B cell (primary cell): Measurements from ENCODE around the gene AKAP8. TPM values are rescaled to one million over a fixed set of nuclear protein-coding genes. Genes with fewer than 3 reads are reported as not detected.

Experiments used
- ATAC-seq: fragments of 200-7000 bp; cut with Tn5 transposase; one replicate; pipeline ENCODE4 v1.10.0; 2021; ENCODE audit warnings: low read depth, mild to moderate bottlenecking, moderate number of reproducible peaks, moderate library complexity
- CTCF ChIA-PET: fragments of 350-600 bp; sonication (Branson Sonifier 250); formaldehyde crosslinking; loops from one replicate; lab custom pipeline; 2021; ENCODE audit warnings: antibody characterized with exemption, inconsistent platforms; lab: Charles Lee
- POLR2A ChIA-PET: fragments of 350-600 bp; sonication (Branson Sonifier 250); formaldehyde crosslinking; loops from one replicate; lab custom pipeline; 2021; ENCODE audit warnings: antibody characterized with exemption; lab: Charles Lee
- DNase-seq: peaks from one replicate; pipeline ENCODE4 v3.0.0; 2013
- H2AFZ ChIP-seq: 2 replicates; pipeline ENCODE4 v1.6.1; 2012; ENCODE audit warnings: mild to moderate bottlenecking, low read depth, low read length; ENCODE audit not compliant: insufficient read depth, poor library complexity, severe bottlenecking
- H3K27ac ChIP-seq, 2 donors: 1 replicate in 1 of 2; 2 replicates in 1 of 2; pipeline ENCODE4 v1.5.1; 2012 to 2013; ENCODE audit warnings: low read length in 2 of 2, mild to moderate bottlenecking in 2 of 2, moderate library complexity in 1 of 2
- H3K27me3 ChIP-seq, 4 experiments: fragments of 200-600 bp in 1 of 4; sonication (generic) in 1 of 4; replicated peaks in 1 of 4; 1 replicate in 2 of 4; 2 replicates in 2 of 4; pipeline versions ENCODE4 v1.6.1 to v1.7.0; 2013 to 2016; ENCODE audit warnings: low read length in 3 of 4, mild to moderate bottlenecking in 2 of 4, mixed read lengths in 1 of 4, moderate library complexity in 1 of 4; ENCODE audit not compliant: insufficient read depth in 4 of 4, control insufficient read depth in 3 of 4; ENCODE audit errors: control extremely low read depth in 1 of 4
- H3K36me3 ChIP-seq, 2 experiments: replicated peaks in 1 of 2; 1 replicate in 1 of 2; 2 replicates in 1 of 2; pipeline versions ENCODE4 v1.6.1 to v1.7.1; 2013; ENCODE audit warnings: low read length in 1 of 2; ENCODE audit not compliant: insufficient read depth in 2 of 2, control insufficient read depth in 1 of 2; ENCODE audit errors: control extremely low read depth in 1 of 2, extremely low read depth in 1 of 2
- H3K4me1 ChIP-seq, 2 donors: fragments of 200-600 bp in 1 of 2; sonication (generic) in 1 of 2; 1 replicate in 1 of 2; 2 replicates in 1 of 2; pipeline versions ENCODE4 v1.5.1 to v1.6.1; 2013 to 2017; ENCODE audit warnings: low read length in 2 of 2; ENCODE audit not compliant: control insufficient read depth in 2 of 2, insufficient read depth in 2 of 2
- H3K4me2 ChIP-seq: replicated peaks from 2 replicates; pipeline ENCODE3; 2012; ENCODE audit warnings: mild to moderate bottlenecking, low read depth, low read length; ENCODE audit not compliant: poor library complexity, severe bottlenecking
- H3K4me3 ChIP-seq, 5 experiments: fragments of 200-600 bp in 1 of 5; sonication (generic) in 1 of 5; 1 replicate in 3 of 5; 2 replicates in 2 of 5; pipeline versions ENCODE4 v1.5.1 to v1.7.0; 2011 to 2016; ENCODE audit warnings: low read length in 4 of 5, mild to moderate bottlenecking in 4 of 5, low read depth in 2 of 5, control low read depth in 1 of 5, moderate library complexity in 1 of 5; ENCODE audit not compliant: insufficient read depth in 1 of 5; ENCODE audit errors: control extremely low read depth in 1 of 5, extremely low read depth in 1 of 5
- H3K79me2 ChIP-seq: fragments of 200-600 bp; sonication (generic); one replicate; pipeline ENCODE4 v1.6.0; 2016; ENCODE audit warnings: low read length; ENCODE audit not compliant: control insufficient read depth, insufficient read depth
- H3K9ac ChIP-seq: fragments of 200-600 bp; sonication (generic); 2 replicates; pipeline ENCODE4 v1.6.1; 2017; ENCODE audit warnings: mild to moderate bottlenecking, low read length, moderate library complexity
- H3K9me3 ChIP-seq, 3 donors: one replicate each; pipeline versions ENCODE4 v1.6.1 to v1.7.1; 2013; ENCODE audit warnings: low read length in 2 of 3; ENCODE audit not compliant: control insufficient read depth in 2 of 3, insufficient read depth in 1 of 3; ENCODE audit errors: control extremely low read depth in 1 of 3
- H4K20me1 ChIP-seq: 2 replicates; pipeline ENCODE4 v1.6.0; 2012; ENCODE audit warnings: mild to moderate bottlenecking, low read length; ENCODE audit not compliant: insufficient read depth, control insufficient read depth, poor library complexity, severe bottlenecking
- H3K27ac Mint-ChIP-seq: one replicate; pipeline ENCODE4 v1.8.0; 2021; ENCODE audit warnings: mixed read lengths
- H3K27me3 Mint-ChIP-seq: one replicate; pipeline ENCODE4 v1.8.0; 2021; ENCODE audit warnings: mixed read lengths
- H3K4me1 Mint-ChIP-seq: one replicate; pipeline ENCODE4 v1.8.0; 2021; ENCODE audit warnings: mixed read lengths
- H3K4me3 Mint-ChIP-seq: one replicate; pipeline ENCODE4 v1.8.0; 2021; ENCODE audit warnings: mixed read lengths
- H3K9me3 Mint-ChIP-seq: one replicate; pipeline ENCODE4 v1.8.0; 2022; ENCODE audit warnings: mixed read lengths; ENCODE audit not compliant: insufficient read depth
- CTCF ChIP-seq: fragments of 200-600 bp; IDR thresholded peaks from one replicate; pipeline ENCODE4 v1.8.0; 2022; ENCODE audit warnings: antibody characterized with exemption, mild to moderate bottlenecking
- EZH2 ChIP-seq: IDR thresholded peaks from 2 replicates; pipeline ENCODE4 v1.6.1; 2012; ENCODE audit warnings: borderline replicate concordance, low read depth, mild to moderate bottlenecking, moderate library complexity, low read length; ENCODE audit not compliant: insufficient read depth, poor library complexity, severe bottlenecking
- WGBS: methylation state at CpG from one replicate; pipeline ENCODE4 v1.1.5; 2013; ENCODE audit warnings: missing lambda C conversion rate; ENCODE audit not compliant: insufficient coverage; 5-methylcytosine and 5-hydroxymethylcytosine counted together
- intact Hi-C: fragments of 100-400 bp; cut with micrococcal nuclease; formaldehyde crosslinking; loops from one replicate; pipeline ENCODE4 v1.10.0; 2022
- polyA plus RNA-seq: library from polyadenylated mRNA; depleted of rRNA; stranded (reverse); fragments of >200 nt; gene quantifications from 2 replicates; pipeline ENCODE4 v1.2.3, GENCODE V29; 2012
- total RNA-seq, 2 donors: library from RNA; stranded (reverse); fragments of 120-200 nt in 1 of 2; gene quantifications; 1 replicate in 1 of 2; 2 replicates in 1 of 2; pipeline versions ENCODE4 v1.2.3 to v1.2.4, GENCODE V29; 2013 to 2022

The AKAP8 gene
- total and polyA plus RNA-seq, 2 donors (not counting 1 experiment from before 2014, with no cell fraction given) = 30.0 to 84.8 TPM

- Histone ChIP-seq H3K27ac (no peak overlapping the region), H3K4me2 (no peak overlapping the region), H2AFZ (no peak overlapping the region), H3K79me2 (peaks cover 80% of the 10 kb centered on the region), H3K4me1 (peaks cover 10 to 13% of the 10 kb centered on the region in 2 donors), H3K9ac (no peak overlapping the region), H3K4me3 (no peak overlapping the region), H3K27me3 (no peaks in the 10 kb centered on the region), H3K36me3 (peaks cover 2 to 70% of the 10 kb centered on the region in 2 experiments), H4K20me1 (peaks cover 98% of the 10 kb centered on the region), H3K9me3 (no peaks in the 10 kb centered on the region)
- no peak overlapping the region for H3K27ac Mint-ChIP-seq
- H3K27me3 Mint-ChIP-seq = no peaks in the 10 kb centered on the region
- DNase-seq (no peak), ATAC-seq (no peak)
- intact Hi-C loops = no loop called here
- no peak for TF ChIP-seq CTCF
- no peak for TF ChIP-seq EZH2
- peaks cover 35% of the 10 kb centered on the region for H3K4me1 Mint-ChIP-seq
- CTCF ChIA-PET = interaction anchor here (2.4 kb wide), 1 partner anchor 16 kb away, joined by 8 read pairs; the partner anchor contains the start of gene AKAP8L
- WGBS = 94% methylated on average over 9 of the region's 10 CpGs
- no peaks in the 10 kb centered on the region for H3K9me3 Mint-ChIP-seq
- H3K4me3 Mint-ChIP-seq = no peak overlapping the region
- POLR2A ChIA-PET = no interaction called here
These were observed 23.6 kb upstream of the AKAP8 start for GRCh38 chr19:15403151-15403531.

- no peaks in the 10 kb centered on the region for H3K9me3 ChIP-seq
- TF ChIP-seq EZH2 (no peak), CTCF (no peak)
- no peaks in the 10 kb centered on the region for H3K9me3 Mint-ChIP-seq
- H3K4me1 Mint-ChIP-seq = peaks cover 30% of the 10 kb centered on the region
- peaks cover 92% of the 10 kb centered on the region for H4K20me1 ChIP-seq
- no peak overlapping the region for H3K27ac Mint-ChIP-seq
- H2AFZ ChIP-seq = no peak overlapping the region
- peaks cover 10 to 13% of the 10 kb centered on the region in 2 donors for H3K4me1 ChIP-seq
- peaks cover 2 to 72% of the 10 kb centered on the region in 2 experiments for H3K36me3 ChIP-seq
- DNase-seq (no peak), ATAC-seq (no peak)
- no peak overlapping the region for H3K4me2 ChIP-seq
- ChIA-PET CTCF (interaction anchor here (0.9 kb wide), 1 partner anchor 18 kb away, joined by 3 read pairs; no protein-coding TSS in a partner anchor), POLR2A (no interaction called here)
- no peak overlapping the region for H3K27ac ChIP-seq
- H3K4me3 ChIP-seq = no peak overlapping the region
- H3K4me3 Mint-ChIP-seq = no peak overlapping the region
- H3K27me3 ChIP-seq = no peaks in the 10 kb centered on the region
- H3K79me2 ChIP-seq = peaks cover 75% of the 10 kb centered on the region
- H3K9ac ChIP-seq = no peak overlapping the region
- intact Hi-C loops = no loop called here
- H3K27me3 Mint-ChIP-seq = no peaks in the 10 kb centered on the region
- WGBS = over 99% methylated on average over 11 of the region's 15 CpGs
These were observed 23.0 kb upstream of the AKAP8 start for GRCh38 chr19:15402411-15403150.
